Right lung (tissue), 10 donors: ENCODE results near the gene RIC8B. TPM values are rescaled to one million over a fixed set of nuclear protein-coding genes. Genes with fewer than 3 reads are reported as not detected.
"Not testable (repeated sequence)": the region's sequence is repeated elsewhere in the genome, so short reads cannot be mapped to it uniquely, and the experiment has no call there.

Source experiments
- DNase-seq, 2 donors: peaks; one replicate each; pipeline ENCODE4 v3.0.0-alpha.2; 2013
- long read RNA-seq, 8 donors: transcript quantifications; one replicate each; lab custom pipeline, GENCODE V29; 2026
- polyA plus RNA-seq, 5 donors: library from polyadenylated mRNA; unstranded; fragments of 120-200 nt; gene quantifications; one replicate each; pipeline versions ENCODE4 v1.2.1 to v1.2.3, GENCODE V29; 2013; ENCODE audit warnings: inconsistent platforms in 1 of 5, low replicate concordance in 1 of 5; ENCODE audit not compliant: insufficient read length in 5 of 5, insufficient read depth in 1 of 5

RIC8B gene, protein sequence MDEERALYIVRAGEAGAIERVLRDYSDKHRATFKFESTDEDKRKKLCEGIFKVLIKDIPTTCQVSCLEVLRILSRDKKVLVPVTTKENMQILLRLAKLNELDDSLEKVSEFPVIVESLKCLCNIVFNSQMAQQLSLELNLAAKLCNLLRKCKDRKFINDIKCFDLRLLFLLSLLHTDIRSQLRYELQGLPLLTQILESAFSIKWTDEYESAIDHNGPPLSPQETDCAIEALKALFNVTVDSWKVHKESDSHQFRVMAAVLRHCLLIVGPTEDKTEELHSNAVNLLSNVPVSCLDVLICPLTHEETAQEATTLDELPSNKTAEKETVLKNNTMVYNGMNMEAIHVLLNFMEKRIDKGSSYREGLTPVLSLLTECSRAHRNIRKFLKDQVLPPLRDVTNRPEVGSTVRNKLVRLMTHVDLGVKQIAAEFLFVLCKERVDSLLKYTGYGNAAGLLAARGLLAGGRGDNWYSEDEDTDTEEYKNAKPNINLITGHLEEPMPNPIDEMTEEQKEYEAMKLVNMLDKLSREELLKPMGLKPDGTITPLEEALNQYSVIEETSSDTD
- 10 to 100 TPM; 17.1 to 27.1 (median 24.2) TPM for polyA plus RNA-seq
- long read RNA-seq, donor 1, full-length matches to known transcripts, result 2 of 2 reads
- long read RNA-seq, donor 1, partial matches to known transcripts, result 0 of 2 reads
- long read RNA-seq, donor 1, other reads (novel, unspliced or antisense), result 0 of 2 reads
- long read RNA-seq, donor 2, partial matches to known transcripts, result 0 of 3 reads
- long read RNA-seq, donor 2, other reads (novel, unspliced or antisense), result 0 of 3 reads
- long read RNA-seq, donor 3, partial matches to known transcripts, result 0 of 1 reads
- long read RNA-seq, donor 3, other reads (novel, unspliced or antisense), result 0 of 1 reads
- long read RNA-seq, donor 4, partial matches to known transcripts, result 5 of 7 reads
- long read RNA-seq, donor 4, other reads (novel, unspliced or antisense), result 0 of 7 reads
- long read RNA-seq, donor 5, result 0 reads
- long read RNA-seq, donor 6, result 0 reads
- long read RNA-seq, donor 7, partial matches to known transcripts, result 0 of 3 reads
- long read RNA-seq, donor 7, other reads (novel, unspliced or antisense), result 0 of 3 reads
- long read RNA-seq, donor 8, result 0 reads

DNA sequence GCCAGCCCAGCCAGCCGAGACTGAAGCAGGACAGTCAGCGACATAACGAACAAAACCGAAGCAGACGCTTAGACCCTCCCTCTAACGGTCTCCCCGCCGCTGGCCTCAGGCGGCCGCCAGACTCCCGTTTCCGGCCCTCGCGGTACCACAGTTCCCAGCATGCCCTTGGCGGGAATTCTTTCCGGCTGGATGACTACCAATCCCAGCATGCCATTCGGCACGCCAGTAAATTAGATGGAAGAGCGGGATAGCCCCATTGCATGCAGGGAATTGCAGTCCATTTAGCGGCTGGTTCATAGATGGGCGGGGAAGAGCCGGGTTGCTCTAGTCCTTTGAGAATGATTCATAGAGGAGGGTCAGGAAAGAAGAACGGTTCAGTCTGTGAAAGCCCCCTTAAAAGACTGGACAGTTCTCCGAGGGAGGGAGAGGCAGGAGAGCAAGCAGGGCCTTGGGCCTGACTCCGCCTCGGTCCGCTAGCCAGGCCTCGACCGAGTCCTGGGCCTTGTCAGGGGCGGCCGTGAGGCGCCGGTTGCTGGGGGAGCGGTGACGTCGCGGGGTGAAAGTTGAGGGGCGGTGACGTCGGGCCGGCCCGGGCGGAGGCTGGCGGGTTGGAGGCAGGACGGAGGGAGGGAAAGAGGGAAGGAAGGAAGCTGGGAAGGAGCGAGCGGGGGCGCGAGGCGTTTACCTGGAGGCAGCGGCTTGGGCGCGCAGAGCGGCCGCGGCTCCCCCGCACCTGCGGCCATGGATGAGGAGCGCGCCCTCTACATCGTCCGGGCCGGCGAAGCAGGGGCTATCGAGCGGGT, at the start of gene RIC8B:
Gene RIC8B (plus strand): TSS at position 678 of the 803 bp plus-strand sequence. CDS start 64 bp downstream, at position 742.
- DNase-seq, result peak; percentile 99

DNA sequence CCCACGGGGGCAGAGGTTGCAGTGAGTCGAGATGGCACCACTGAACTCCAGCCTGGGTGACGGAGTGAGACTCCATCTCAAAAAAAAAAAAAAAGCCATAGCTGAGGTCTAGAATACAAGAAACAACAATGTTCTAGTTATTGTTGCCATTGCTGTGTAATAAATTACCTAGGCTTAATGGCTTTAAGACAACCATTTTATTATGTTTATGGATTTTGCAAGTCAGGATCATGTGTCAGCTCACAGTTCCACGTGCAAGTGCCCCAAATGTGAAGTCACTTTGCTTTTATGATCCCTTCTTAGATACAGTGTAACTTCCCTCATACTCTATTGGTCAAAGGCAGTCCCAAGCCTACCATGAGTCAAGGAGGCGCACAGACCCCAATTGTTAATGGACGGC, 49.5 kb upstream of the RIC8B start:
- no peak for DNase-seq

DNA sequence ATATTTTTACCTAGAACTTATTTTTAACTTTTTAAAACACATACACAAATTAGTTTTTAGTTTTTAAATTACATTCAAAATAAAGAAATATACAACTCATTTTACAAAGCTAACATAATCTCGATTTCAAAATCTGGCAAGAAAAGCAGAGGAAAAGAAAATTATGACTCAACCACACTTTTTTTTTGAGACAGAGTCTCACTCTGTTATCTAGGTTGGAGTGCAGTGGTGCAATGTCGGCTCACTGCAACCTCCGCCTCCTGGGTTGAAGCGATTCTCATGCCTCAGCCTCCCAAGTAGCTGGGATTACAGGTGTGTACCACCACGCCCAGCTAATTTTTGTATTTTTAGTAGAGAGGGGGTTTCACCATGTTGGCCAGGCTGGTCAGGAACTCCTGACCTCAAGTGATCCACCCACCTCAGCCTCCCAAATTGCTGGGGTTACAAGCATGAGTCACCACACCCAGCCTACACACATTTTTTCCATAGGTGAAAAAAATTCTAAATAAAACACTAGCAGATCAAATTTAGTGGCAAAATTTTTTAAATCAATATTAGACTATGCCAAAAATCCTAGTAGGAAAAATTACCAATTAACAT, 47.8 kb upstream of the RIC8B start:
- not testable (repeated sequence) for DNase-seq

DNA sequence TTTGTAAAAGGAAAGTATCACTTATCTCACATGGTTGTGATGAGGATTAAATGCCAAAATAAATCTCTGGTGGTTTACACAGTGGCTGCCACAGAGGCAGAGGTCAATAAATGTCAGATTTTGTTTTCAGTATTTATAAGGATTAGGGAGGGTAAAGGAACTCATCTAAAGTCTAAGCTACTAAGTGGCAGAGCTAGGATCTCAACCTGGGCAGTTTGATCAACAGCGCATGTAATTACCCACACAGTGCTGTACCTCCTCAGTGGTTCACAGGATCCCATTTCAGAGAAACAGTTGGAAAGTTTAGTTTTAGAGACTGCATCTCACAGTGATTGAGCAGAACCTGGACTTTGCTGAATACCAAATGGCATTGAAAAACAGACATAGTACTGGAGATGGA, 44.9 kb upstream of the RIC8B start:
- no peak for DNase-seq

DNA sequence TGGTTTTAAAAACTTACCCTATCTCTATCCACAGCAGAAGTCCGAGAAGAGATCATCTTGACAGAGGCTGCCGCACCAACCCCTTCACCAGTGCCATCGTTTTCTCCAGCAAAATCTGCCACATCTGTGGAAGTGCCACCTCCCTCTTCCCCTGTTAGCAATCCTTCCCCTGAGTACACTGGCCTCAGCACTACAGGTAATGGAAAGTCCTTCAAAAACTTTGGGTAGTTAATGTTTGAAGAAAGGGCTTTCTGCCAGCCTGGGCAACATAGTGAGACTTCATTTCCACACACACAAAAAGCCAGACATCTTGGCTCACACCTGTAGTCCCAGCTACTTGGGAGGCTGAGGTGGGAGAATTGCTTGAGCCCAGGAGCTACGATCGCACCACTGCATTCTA, 41.6 kb upstream of the RIC8B start:
- no peak for DNase-seq

DNA sequence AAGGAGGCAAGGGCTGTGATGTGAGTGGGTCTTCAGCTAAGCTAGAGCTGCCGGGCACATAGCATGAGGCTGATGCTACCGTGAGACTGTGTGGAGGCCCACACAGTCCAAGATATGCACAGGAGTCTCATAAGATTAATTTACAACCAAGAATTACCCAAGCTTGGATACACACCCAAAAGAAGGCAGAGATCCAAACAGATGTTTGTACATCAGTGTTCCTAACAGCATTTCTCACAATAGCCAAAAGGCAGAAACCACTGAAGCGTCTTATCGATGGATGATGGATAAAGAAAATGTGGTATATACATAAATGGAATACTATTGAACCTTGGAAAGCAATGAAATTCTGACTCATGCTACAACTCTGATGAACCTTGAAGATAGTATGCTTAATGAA, 40.8 kb upstream of the RIC8B start:
- no peak for DNase-seq

DNA sequence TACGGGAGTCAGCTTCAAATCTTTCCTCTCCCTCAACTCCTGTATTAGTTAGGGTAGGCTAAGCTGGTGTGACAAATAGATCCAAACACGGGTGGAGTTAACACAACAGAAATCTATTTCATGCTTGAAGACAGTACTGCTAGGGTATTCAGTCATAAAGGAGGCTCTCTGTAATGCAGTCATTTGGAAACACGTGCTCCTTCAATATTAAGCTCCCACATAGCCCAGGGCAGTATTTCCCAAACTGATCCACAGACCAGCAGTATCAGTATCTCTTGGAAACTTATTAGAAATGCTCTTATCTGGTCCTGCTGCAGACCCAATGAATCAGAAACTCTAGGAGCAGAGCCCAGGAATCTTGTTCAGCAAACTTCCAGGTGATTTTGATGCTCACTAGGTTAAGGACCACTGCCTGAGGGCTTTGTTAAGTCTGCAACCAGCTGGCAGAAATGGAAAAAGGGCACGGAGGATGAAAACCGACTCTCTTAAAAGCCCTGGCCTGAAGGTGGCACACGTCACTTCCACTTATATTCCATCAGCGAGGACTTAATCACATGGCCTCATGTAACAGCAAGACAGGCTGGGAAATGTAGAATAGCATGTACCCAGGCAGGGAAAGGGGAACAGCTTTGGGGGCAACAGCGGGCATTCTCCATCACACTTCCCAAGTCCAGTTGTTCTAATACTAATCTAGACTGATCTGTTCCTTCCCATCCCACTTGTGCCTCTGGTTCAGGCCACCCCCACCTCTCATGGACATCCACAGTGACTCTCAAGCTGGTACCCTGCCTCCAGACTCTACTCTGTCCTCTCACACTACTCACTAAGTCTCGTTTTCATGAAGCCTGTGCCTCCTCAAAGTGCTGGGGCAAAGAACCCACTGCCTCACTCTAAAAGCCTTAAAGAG, 38.2 kb upstream of the RIC8B start:
- no peak for DNase-seq

DNA sequence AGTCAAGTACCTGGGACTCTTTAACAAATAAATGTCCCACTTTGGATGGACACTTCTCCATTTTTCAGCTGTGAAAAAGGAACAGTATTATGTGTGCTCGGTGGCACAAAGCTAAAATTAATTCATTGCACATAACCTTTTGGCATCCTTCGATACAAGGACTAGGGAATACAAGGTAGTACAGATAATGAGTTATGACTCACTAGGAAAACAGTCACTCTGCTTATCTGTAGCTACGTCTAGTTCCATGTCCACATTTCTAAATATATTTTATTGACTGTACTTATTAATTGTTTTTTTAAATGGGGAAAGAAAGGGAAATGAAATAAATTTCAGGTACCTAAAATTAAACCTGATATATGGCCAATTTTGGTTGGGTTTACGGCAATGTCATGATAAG, 35.2 kb upstream of the RIC8B start:
- DNase-seq, result no peak

DNA sequence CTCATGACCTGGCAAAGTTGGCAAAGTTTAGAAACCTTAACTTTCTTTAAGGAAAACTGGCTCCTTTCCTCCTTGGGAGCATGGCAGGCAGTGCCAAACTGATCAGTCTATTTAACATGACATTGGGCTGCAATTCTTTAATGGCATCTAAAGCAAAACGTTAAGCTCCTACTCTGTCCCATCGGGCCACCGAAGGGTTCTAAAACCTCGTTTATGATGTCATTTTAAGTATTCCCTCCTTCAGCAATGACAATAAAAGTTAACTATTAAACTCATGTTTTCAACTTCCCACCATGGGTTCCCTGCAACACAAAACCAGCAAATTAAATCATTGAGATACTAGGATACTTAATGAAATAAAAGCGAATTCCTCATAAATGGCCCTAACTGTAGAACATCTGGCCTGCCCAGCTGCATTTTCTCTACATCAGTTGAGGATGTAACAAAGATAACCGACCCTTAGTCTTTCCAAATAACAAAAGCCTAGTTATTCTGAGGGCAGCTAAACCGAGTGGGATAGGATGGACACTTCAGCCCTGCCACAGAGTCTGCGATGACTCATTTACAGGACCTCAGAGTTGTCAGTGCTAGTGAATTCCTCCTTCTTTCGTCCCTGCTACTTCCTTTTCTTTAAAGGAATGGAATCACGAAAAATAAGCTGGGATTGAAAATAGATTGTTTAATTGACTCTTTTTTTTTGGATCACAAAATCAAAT, 34.5 kb upstream of the RIC8B start:
- DNase-seq, result no peak

DNA sequence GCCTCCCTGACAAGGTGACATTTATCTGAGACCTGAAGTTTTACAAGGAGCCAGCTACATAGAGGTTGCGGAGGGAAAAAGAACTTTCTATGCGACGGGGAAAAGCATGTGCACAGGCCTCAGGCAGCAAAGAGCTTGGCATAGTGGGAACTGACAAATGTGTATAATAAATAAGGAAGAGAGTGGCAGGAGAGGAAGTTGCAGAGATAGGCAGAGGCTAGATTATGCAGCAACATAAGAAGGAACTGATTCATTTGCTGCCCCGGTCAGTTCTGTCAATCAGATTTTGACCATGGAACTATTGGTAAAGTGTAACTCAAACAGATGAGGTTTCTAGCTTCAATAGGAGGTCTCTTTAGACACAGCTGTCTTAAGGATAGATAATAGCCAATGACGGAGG, 33.7 kb upstream of the RIC8B start:
- DNase-seq, result no peak

DNA sequence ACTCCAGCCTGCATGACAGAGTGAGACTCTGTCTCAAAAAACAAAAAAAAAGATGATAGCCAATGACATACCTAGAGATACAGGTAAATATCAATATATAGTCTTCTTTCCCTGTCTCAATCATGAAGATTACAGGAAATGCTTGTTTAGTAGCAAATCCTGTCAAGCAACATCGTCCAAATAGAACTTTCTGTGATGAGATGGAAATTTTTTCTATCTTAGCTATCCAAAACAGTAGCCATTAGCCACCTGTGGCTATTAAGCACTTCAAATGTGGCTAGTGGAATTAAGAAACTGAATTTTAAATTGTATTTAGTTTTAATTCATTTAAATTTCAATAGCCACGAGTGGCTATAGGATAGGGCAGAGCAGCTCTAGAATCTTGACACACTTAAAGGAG, 33.2 kb upstream of the RIC8B start:
- no peak for DNase-seq

DNA sequence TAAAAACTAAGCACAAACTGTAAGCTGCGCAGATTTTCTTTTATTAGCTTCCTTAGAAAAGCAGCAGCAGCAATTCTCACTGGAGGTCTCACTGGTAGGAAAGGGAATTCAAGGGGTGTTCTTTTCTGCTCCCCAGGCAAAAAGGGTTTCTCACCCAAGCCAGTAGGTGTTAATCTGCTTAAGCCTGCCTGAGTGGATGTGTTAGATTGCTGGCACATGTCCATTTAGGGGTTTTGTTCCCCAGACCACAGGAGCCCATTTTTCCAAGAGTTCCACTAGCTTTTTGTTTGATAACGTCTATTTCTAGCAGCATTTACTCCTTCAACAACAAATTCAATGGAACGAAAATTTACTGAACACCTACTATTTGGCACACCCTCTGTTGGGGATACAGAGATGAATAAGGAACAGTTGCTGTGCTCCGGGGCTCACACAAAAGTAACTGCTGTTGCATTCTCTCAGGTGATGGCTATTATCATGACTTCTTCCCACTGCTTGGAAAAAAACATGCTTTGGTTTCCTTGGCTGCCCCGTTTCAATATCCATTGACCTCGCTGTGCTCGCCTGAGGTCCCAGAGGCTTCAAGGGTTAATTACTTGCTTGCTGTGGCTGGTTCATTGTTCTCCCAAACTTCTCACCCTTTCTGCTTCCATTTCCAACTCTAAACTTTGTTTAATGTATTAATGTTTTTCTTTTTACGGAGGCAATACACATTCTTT, 31.1 kb upstream of the RIC8B start:
- DNase-seq, result no peak

DNA sequence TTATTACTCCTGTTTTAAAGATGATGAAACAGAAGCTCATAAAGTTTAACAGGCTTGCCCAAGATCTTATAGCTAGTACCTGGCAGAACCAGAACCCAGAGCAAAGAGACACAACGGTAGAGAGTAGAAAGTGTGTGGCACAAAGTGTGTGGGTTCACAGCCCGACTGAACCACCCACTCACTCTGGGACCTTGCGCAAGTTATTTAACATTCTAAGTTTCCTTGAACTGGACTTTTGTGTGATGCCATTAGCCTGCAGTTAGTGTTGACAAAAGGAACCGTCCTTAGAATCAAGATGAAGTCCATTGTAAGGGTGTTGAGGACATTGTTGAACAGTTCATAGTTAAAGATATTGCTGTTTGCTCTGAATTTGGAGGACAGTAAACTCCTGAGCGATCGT, 29.9 kb upstream of the RIC8B start:
- no peak for DNase-seq

DNA sequence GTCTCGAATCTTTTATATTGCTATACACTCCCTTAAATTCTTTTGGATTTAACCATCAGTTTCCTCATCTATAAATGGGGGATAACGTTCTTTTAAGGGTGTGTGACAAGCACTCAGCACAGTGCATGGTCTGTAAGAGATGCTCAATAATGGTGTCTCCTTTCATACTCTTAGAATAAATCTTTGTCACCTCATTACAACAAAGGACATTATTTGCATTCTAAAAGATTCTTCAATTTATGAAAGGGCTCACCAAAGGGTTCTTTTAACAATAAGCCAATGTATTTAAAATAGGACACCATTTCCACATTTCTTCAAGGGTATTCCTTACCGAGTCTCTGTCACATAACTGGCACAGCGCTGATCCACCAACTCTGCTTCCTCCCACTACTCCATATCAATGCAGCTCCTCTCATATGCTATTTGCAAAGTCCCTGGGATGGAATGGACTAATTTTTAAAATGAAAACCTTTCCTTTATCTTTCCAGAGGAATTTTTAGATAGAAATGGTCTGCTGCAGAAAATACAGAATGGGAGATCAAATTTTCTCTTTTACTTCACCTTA, 29.2 kb upstream of the RIC8B start:
- DNase-seq, result no peak

DNA sequence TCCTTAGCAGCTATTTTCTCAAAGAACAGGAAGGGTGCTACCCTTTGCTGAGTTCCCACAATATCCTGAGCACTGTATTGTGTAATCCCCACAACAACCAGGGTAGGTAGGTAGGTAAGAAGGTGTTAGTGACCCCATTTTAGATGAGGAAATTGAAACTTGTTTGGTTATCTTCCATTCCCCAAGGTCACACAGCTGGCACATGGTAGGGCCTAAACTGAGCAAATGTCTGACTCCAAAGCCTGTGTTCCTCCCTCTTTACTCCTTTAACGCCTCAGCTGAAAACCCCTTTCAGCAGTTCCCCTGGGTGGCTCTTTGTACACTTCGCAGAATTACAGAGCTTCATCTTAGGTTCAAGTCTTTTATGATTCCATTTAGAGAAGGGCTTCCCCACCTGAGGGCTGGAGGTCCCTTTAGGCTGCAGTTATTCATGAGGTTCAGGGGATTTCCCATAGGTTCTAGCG, 26.5 kb upstream of the RIC8B start:
- no peak for DNase-seq

DNA sequence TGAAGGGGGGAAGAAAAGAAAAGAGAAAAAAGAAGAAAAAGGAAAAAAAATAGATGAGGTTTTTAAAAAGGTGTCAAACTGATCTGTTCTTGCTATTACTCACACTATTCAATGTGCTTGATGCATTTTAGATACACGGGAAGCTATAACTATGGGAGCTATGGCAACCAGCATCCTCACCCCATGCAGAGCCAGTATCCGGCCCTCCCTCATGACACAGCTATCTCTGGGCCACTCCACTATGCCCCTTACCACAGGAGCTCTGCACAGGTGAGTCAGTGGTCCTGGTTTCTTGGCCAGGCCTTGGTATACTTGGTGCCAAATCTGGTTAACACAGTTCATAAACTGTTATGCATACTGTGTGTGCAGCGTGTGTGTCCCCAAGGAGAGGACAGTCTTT, 24.0 kb upstream of the RIC8B start:
- no peak for DNase-seq

DNA sequence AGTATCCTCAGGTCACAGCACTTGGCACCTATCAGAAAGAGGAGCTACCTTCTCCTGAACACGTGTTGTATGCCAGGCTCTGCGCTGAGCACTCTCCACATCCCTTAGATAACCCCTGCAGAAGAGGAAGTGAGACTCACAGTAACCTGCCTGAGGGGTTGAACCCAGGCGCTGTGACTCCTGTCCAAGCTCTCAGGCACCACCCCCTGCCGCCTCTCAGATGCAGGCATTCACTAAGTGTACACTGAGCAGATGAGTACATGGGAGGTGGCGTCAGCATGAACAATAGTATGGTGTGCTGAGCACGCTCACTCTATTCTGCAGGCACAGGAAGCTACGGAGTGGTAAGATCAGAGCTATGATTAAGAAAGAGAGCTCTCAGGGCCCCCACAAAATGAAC, 21.0 kb upstream of the RIC8B start:
- no peak for DNase-seq

DNA sequence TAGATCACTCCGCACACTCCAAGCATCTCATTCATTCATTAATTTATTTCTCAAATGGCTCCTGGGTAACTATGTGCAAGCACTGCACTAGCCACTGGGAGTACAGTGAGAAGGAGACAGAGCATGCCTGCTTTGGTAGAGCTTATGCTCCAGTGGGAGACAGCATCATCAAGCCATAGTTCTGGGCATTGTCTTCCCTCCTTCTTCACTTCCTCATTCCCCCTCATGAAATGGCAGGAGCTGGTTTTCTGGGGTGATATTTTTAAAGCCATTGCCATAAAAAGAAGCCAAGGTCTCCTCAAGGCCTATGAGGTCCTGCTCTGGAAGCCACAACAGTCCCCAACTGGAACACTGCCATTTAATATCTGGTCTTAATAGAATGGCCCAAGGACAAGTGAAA, 20.2 kb upstream of the RIC8B start:
- DNase-seq, result no peak
